SJSA1 (cell line): ENCODE results near the gene MYOF. TPM values are rescaled to one million over a fixed set of nuclear protein-coding genes. Genes with fewer than 3 reads are reported as not detected.
A peak's percentile ranks its signal among the peaks of the same experiment; 100 is the strongest.
"Not testable (repeated sequence)": the region's sequence is repeated elsewhere in the genome, so short reads cannot be mapped to it uniquely, and the experiment has no call there.

Experiments
- DNase-seq, 2 experiments: peaks; one replicate each; pipeline ENCODE4 v3.0.0-alpha.2; 2015 to 2020; ENCODE audit warnings: low spot score in 2 of 2, low read depth in 1 of 2
- H3K27ac ChIP-seq: fragments of 250-450 bp; sonication (Bioruptor Pico); 2 replicates; pipeline ENCODE4 v1.5.1; 2020; ENCODE audit warnings: mild to moderate bottlenecking, moderate library complexity
- H3K27me3 ChIP-seq: fragments of 250-450 bp; sonication (Bioruptor Pico); replicated peaks from 2 replicates; pipeline ENCODE4 v1.5.1; 2020; ENCODE audit warnings: mild to moderate bottlenecking, moderate library complexity
- H3K36me3 ChIP-seq: fragments of 250-450 bp; sonication (Bioruptor Pico); 2 replicates; pipeline ENCODE4 v1.5.1; 2020; ENCODE audit warnings: mild to moderate bottlenecking
- H3K4me1 ChIP-seq: fragments of 250-450 bp; sonication (Bioruptor Pico); replicated peaks from 2 replicates; pipeline ENCODE4 v1.6.1; 2021; ENCODE audit warnings: mild to moderate bottlenecking
- H3K4me3 ChIP-seq: fragments of 250-450 bp; sonication (Bioruptor Pico); 2 replicates; pipeline ENCODE4 v1.5.1; 2020; ENCODE audit warnings: mild to moderate bottlenecking
- H3K9me3 ChIP-seq: fragments of 250-450 bp; sonication (Bioruptor Pico); replicated peaks from 2 replicates; pipeline ENCODE4 v1.5.1; 2020; ENCODE audit warnings: mild to moderate bottlenecking
- total RNA-seq: library from RNA; depleted of rRNA; stranded (reverse); fragments of >200 nt; shearing (Covaris generic); gene quantifications from 2 replicates; pipeline ENCODE4 v1.2.3, GENCODE V29; 2014

MYOF gene
- total RNA-seq, 1 experiment from 2014 or later, result 300 TPM

- peaks cover 93% of the 10 kb centered on the region for H3K36me3 ChIP-seq
- H3K4me1 ChIP-seq, H3K27me3 ChIP-seq, H3K9me3 ChIP-seq, H3K27ac ChIP-seq, H3K4me3 ChIP-seq, DNase-seq: not testable (repeated sequence)
Observed at GRCh38 chr10:93419016-93419415, 63.1 kb downstream of the MYOF start.

GRCh38 chr10:93417921-93418320, 64.2 kb downstream of the MYOF start:
- DNase-seq, result no peak
- H3K27ac ChIP-seq, result no peak overlapping the region
- H3K4me3 ChIP-seq, result no peak overlapping the region
- peaks cover 8% of the 10 kb centered on the region; the same call in 1 of the 2 replicates for H3K4me1 ChIP-seq
- no peaks in the 10 kb centered on the region for H3K9me3 ChIP-seq
- no peaks in the 10 kb centered on the region for H3K27me3 ChIP-seq
- peaks cover 95% of the 10 kb centered on the region for H3K36me3 ChIP-seq

GRCh38 chr10:93417266-93417665, 64.9 kb downstream of the MYOF start:
- H3K27me3 ChIP-seq, result no peaks in the 10 kb centered on the region
- no peaks in the 10 kb centered on the region for H3K9me3 ChIP-seq
- peaks cover 95% of the 10 kb centered on the region for H3K36me3 ChIP-seq
- no peak overlapping the region for H3K27ac ChIP-seq
- H3K4me3 ChIP-seq, result no peak overlapping the region
- no peak for DNase-seq
- H3K4me1 ChIP-seq, result peaks cover 10% of the 10 kb centered on the region; the same call in 1 of the 2 replicates

GRCh38 chr10:93416824-93417223, 65.3 kb downstream of the MYOF start:
- no peak overlapping the region for H3K4me3 ChIP-seq
- peaks cover 10% of the 10 kb centered on the region; the same call in 1 of the 2 replicates for H3K4me1 ChIP-seq
- no peaks in the 10 kb centered on the region for H3K9me3 ChIP-seq
- H3K36me3 ChIP-seq, result peaks cover 95% of the 10 kb centered on the region
- H3K27ac ChIP-seq, result no peak overlapping the region
- no peaks in the 10 kb centered on the region for H3K27me3 ChIP-seq
- no peak for DNase-seq

GRCh38 chr10:93415693-93416092, 66.4 kb downstream of the MYOF start:
- Histone ChIP-seq H3K9me3 (no peaks in the 10 kb centered on the region), H3K4me3 (no peak overlapping the region), H3K4me1 (peaks cover 10% of the 10 kb centered on the region; the same call in 1 of the 2 replicates), H3K36me3 (peaks cover 95% of the 10 kb centered on the region), H3K27ac (no peak overlapping the region), H3K27me3 (no peaks in the 10 kb centered on the region)
- DNase-seq, result no peak

GRCh38 chr10:93413252-93413689, 68.9 kb downstream of the MYOF start:
- Histone ChIP-seq H3K27me3 (no peaks in the 10 kb centered on the region), H3K27ac (peak overlapping the region; percentile 43; the same call in 1 of the 2 replicates), H3K9me3 (no peaks in the 10 kb centered on the region), H3K36me3 (peaks cover 96% of the 10 kb centered on the region), H3K4me3 (no peak overlapping the region), H3K4me1 (peaks cover 10% of the 10 kb centered on the region; the same call in 1 of the 2 replicates)
- DNase-seq, result peak in 1 of 2 experiments; percentile 26

- Histone ChIP-seq H3K4me1 (peaks cover 10% of the 10 kb centered on the region; the same call in 1 of the 2 replicates), H3K4me3 (no peak overlapping the region), H3K27ac (no peak overlapping the region), H3K9me3 (no peaks in the 10 kb centered on the region), H3K36me3 (peaks cover 97% of the 10 kb centered on the region), H3K27me3 (no peaks in the 10 kb centered on the region)
- DNase-seq, result no peak
Observed at GRCh38 chr10:93412801-93413200, 69.3 kb downstream of the MYOF start.

GRCh38 chr10:93410697-93411348, 71.3 kb downstream of the MYOF start:
- DNase-seq, result no peak
- Histone ChIP-seq H3K4me3 (no peak overlapping the region), H3K36me3 (peaks cover 94% of the 10 kb centered on the region), H3K27ac (no peak overlapping the region), H3K9me3 (no peaks in the 10 kb centered on the region), H3K27me3 (no peaks in the 10 kb centered on the region), H3K4me1 (peaks cover 10% of the 10 kb centered on the region; the same call in 1 of the 2 replicates)

GRCh38 chr10:93408783-93409182, 73.4 kb downstream of the MYOF start:
- H3K4me3 ChIP-seq, result no peak overlapping the region
- no peaks in the 10 kb centered on the region for H3K9me3 ChIP-seq
- H3K27ac ChIP-seq, result no peak overlapping the region
- H3K36me3 ChIP-seq, result peaks cover 92% of the 10 kb centered on the region
- H3K27me3 ChIP-seq, result no peaks in the 10 kb centered on the region
- no peak for DNase-seq
- H3K4me1 ChIP-seq, result peaks cover 10% of the 10 kb centered on the region; the same call in 1 of the 2 replicates

- DNase-seq, result no peak
- no peak overlapping the region for H3K27ac ChIP-seq
- no peaks in the 10 kb centered on the region for H3K9me3 ChIP-seq
- no peaks in the 10 kb centered on the region for H3K27me3 ChIP-seq
- H3K36me3 ChIP-seq, result peaks cover 90% of the 10 kb centered on the region
- no peaks in the 10 kb centered on the region for H3K4me1 ChIP-seq
- H3K4me3 ChIP-seq, result no peak overlapping the region
Observed at GRCh38 chr10:93406364-93407145, 75.6 kb downstream of the MYOF start.

- H3K27ac ChIP-seq, result no peak overlapping the region
- no peak overlapping the region for H3K4me3 ChIP-seq
- H3K27me3 ChIP-seq, result no peaks in the 10 kb centered on the region
- no peaks in the 10 kb centered on the region for H3K4me1 ChIP-seq
- DNase-seq, result no peak
- H3K9me3 ChIP-seq, result no peaks in the 10 kb centered on the region
- H3K36me3 ChIP-seq, result peaks cover 90% of the 10 kb centered on the region
Observed at GRCh38 chr10:93404048-93404354, 78.1 kb downstream of the MYOF start.

- Histone ChIP-seq H3K27ac (no peak overlapping the region), H3K27me3 (no peaks in the 10 kb centered on the region)
Observed at GRCh38 chr10:93403152-93404047, 78.7 kb downstream of the MYOF start.

GRCh38 chr10:93402192-93402591, 79.9 kb downstream of the MYOF start:
- Histone ChIP-seq H3K4me3 (no peak overlapping the region), H3K27me3 (no peaks in the 10 kb centered on the region), H3K9me3 (no peaks in the 10 kb centered on the region), H3K36me3 (peaks cover 94% of the 10 kb centered on the region), H3K27ac (no peak overlapping the region), H3K4me1 (no peaks in the 10 kb centered on the region; the same call in 1 of the 2 replicates)
- no peak for DNase-seq

More at GRCh38 chr10:93403152-93404047, 78.7 kb downstream of the MYOF start:
- Histone ChIP-seq H3K4me3 (no peak overlapping the region), H3K4me1 (no peaks in the 10 kb centered on the region), H3K9me3 (no peaks in the 10 kb centered on the region), H3K36me3 (peaks cover 90% of the 10 kb centered on the region)
- no peak for DNase-seq
